Prostate gland (tissue), 2 donors: ENCODE measurements around the gene EVI2B. TPM values are rescaled to one million over a fixed set of nuclear protein-coding genes. Genes with fewer than 3 reads are reported as not detected.

Experiments
- DNase-seq: peaks from one replicate; pipeline ENCODE4 v3.0.0-alpha.2; 2019; ENCODE audit warnings: low spot score
- H3K27ac ChIP-seq, 2 donors: fragments of 200-600 bp; sonication (generic); 2 replicates each; pipeline ENCODE4 v1.5.1; 2017 to 2019
- H3K27me3 ChIP-seq: fragments of 200-600 bp; sonication (generic); replicated peaks from 2 replicates; pipeline ENCODE4 v1.5.1; 2019; ENCODE audit not compliant: insufficient read depth
- H3K36me3 ChIP-seq, 2 donors: fragments of 200-600 bp; sonication (generic); 1 replicate in 1 of 2; 2 replicates in 1 of 2; pipeline versions ENCODE4 v1.5.1 to v1.8.1; 2017 to 2019
- H3K4me1 ChIP-seq: fragments of 200-600 bp; sonication (generic); replicated peaks from 2 replicates; pipeline ENCODE4 v1.5.1; 2019
- H3K4me3 ChIP-seq, 2 donors: fragments of 200-600 bp; sonication (generic); 2 replicates each; pipeline ENCODE4 v1.5.1; 2017 to 2019
- H3K9me3 ChIP-seq: fragments of 200-600 bp; sonication (generic); 2 replicates; pipeline ENCODE4 v1.5.1; 2017
- CTCF ChIP-seq, 4 experiments: fragments of 200-600 bp in 2 of 4; fragments of 450-650 bp in 2 of 4; sonication (generic) in 2 of 4; IDR thresholded peaks; 1 replicate in 3 of 4; 2 replicates in 1 of 4; pipeline ENCODE4 v1.5.1; 2016 to 2019; ENCODE audit warnings: antibody characterized with exemption in 4 of 4, mild to moderate bottlenecking in 2 of 4, moderate library complexity in 2 of 4
- POLR2A ChIP-seq: fragments of 450-650 bp; IDR thresholded peaks from one replicate; pipeline ENCODE4 v1.6.1; 2016; ENCODE audit warnings: antibody characterized with exemption, mild to moderate bottlenecking
- POLR2AphosphoS5 ChIP-seq: sonication (generic); formaldehyde crosslinking; IDR thresholded peaks from one replicate; pipeline ENCODE4 v1.6.1; 2017; ENCODE audit warnings: antibody characterized with exemption
- WGBS: methylation state at CpG from one replicate; pipeline ENCODE4 v1.1.5; 2018; 5-methylcytosine and 5-hydroxymethylcytosine counted together
- intact Hi-C: fragments of 100-400 bp; cut with DNase I; formaldehyde crosslinking; loops from one replicate; pipeline ENCODE4 v1.14.2; 2022
- total RNA-seq, 2 donors: library from RNA; depleted of rRNA; stranded (reverse); fragments of >200 nt; gene quantifications; one replicate each; pipeline ENCODE4 v1.1.0, GENCODE V29; 2016

Gene EVI2B
- total RNA-seq, 2 donors from 2014 or later, result 4.6 to 8.9 TPM

DNA sequence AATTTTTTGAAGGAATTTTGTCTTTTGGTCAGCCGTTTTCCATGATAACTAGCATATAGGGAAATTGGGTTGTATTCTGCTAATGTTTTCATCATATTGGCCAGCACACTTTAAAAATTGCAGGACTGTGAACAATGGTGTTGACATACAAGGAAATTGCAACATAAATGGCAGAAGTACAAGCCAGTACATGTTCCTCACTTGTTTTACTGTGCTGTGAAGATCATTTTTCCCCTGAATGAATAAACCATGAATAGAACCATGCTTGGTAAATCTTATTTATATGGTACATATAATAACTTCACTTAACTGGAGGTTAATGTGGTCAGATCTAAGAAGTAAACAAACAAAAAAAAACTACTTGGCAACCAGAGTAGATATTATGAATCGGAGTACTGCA, 39.6 kb downstream of the EVI2B start:
- H3K27me3 ChIP-seq, result no peaks in the 10 kb centered on the region
- no peak for TF ChIP-seq CTCF (IDR thresholded peaks at IDR 0.05)
- peak; percentile 89 for TF ChIP-seq POLR2AphosphoS5
- TF ChIP-seq POLR2A, result no peak
- no peaks in the 10 kb centered on the region for H3K4me1 ChIP-seq
- no peaks in the 10 kb centered on the region for H3K36me3 ChIP-seq
- H3K9me3 ChIP-seq, result no peaks in the 10 kb centered on the region
- DNase-seq, result peak; percentile 46
- H3K27ac ChIP-seq, result no peak overlapping the region
- 51% methylated on average over 2 of the region's 2 CpGs for WGBS
- H3K4me3 ChIP-seq, result no peak overlapping the region
- intact Hi-C loops, result no loop called here

DNA sequence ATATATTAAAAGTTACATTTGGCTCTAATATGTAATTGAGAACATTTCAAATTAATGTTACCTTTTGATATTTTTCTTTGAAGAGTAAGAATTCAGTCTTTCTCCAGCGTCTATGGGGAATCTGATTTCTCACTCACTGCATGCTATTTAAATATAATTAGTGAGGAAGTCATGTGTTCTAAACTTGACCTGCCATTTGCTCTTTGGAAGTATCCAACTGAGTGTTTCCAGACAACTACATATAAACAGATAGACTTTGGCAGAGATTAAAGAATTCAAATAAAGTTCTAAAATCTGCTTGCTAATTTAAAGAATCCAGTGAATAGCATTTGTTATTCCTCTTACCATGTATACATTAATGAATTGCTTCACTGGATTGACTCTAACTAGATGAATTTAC, 40.3 kb downstream of the EVI2B start:
- no peak overlapping the region for H3K4me3 ChIP-seq
- WGBS, result 81% methylated on average over 1 of the region's 1 CpG
- no peaks in the 10 kb centered on the region for H3K27me3 ChIP-seq
- intact Hi-C loops, result no loop called here
- H3K4me1 ChIP-seq, result no peaks in the 10 kb centered on the region
- no peak for TF ChIP-seq POLR2A
- TF ChIP-seq POLR2AphosphoS5, result no peak
- TF ChIP-seq CTCF (IDR thresholded peaks at IDR 0.05), result no peak
- DNase-seq, result no peak
- H3K9me3 ChIP-seq, result no peaks in the 10 kb centered on the region
- no peaks in the 10 kb centered on the region for H3K36me3 ChIP-seq
- H3K27ac ChIP-seq, result no peak overlapping the region

GRCh38 chr17:31272803-31273202, 41.1 kb downstream of the EVI2B start:
- no peak for DNase-seq
- H3K27me3 ChIP-seq, result no peaks in the 10 kb centered on the region
- intact Hi-C loops, result no loop called here
- no peak overlapping the region for H3K4me3 ChIP-seq
- no peaks in the 10 kb centered on the region for H3K4me1 ChIP-seq
- TF ChIP-seq POLR2A (no peak), CTCF (IDR thresholded peaks at IDR 0.05) (no peak)
- H3K9me3 ChIP-seq, result no peaks in the 10 kb centered on the region
- H3K27ac ChIP-seq, result no peak overlapping the region
- no peaks in the 10 kb centered on the region for H3K36me3 ChIP-seq

- intact Hi-C loops, result no loop called here
- H3K36me3 ChIP-seq, result no peaks in the 10 kb centered on the region
These were observed 41.6 kb downstream of the EVI2B start for GRCh38 chr17:31272236-31272635.

More at GRCh38 chr17:31272236-31272635, 41.6 kb downstream of the EVI2B start:
- Histone ChIP-seq H3K4me1 (no peaks in the 10 kb centered on the region), H3K27ac (no peak overlapping the region), H3K4me3 (no peak overlapping the region), H3K27me3 (no peaks in the 10 kb centered on the region), H3K9me3 (no peaks in the 10 kb centered on the region)
- 95% methylated on average over 1 of the region's 1 CpG for WGBS
- DNase-seq, result no peak
- TF ChIP-seq POLR2A (no peak), CTCF (IDR thresholded peaks at IDR 0.05) (no peak), POLR2AphosphoS5 (no peak)
